Stimulated activated CD8-positive, alpha-beta memory T cell treated with anti-CD3 and anti-CD28 coated beads, Interleukin-7, amount 100 ng/mL, for 1 hour (primary cell): Measurements from ENCODE around the gene RBM20.

ENCODE experiments used
- DNase-seq, 2 donors: peaks; one replicate each; pipeline ENCODE4 v3.0.0-alpha.2; 2020; ENCODE audit warnings: low read depth in 2 of 2

Gene RBM20

DNA sequence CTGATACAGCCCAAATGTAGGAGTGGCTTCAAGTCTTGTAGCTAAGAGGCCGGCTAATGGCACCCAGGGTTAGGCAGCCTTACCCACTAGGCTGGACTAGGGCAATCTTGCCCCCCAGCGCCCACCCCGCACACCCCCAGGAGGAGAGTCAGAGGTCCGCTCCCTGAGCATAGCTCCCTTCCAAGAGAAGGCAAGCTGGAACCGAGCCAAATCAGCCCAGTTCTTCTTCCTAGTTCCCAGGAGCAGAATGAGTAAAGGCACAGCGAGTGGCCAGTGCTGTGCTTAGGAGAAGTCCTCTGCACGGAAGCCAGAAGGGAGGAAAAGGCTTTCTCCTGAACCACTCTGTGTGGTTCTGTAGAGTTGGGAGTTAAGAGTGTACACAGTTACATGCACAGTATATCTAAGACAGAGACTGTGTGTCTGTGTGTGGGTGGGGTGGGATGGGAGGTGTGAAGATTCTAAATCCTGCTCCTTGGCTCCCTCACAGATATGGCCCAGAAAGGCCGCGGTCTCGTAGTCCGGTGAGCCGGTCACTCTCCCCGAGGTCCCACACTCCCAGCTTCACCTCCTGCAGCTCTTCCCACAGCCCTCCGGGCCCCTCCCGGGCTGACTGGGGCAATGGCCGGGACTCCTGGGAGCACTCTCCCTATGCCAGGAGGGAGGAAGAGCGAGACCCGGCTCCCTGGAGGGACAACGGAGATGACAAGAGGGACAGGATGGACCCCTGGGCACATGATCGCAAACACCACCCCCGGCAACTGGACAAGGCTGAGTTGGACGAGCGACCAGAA, 167.8 kb downstream of the RBM20 start:
- DNase-seq, result no peak

DNA sequence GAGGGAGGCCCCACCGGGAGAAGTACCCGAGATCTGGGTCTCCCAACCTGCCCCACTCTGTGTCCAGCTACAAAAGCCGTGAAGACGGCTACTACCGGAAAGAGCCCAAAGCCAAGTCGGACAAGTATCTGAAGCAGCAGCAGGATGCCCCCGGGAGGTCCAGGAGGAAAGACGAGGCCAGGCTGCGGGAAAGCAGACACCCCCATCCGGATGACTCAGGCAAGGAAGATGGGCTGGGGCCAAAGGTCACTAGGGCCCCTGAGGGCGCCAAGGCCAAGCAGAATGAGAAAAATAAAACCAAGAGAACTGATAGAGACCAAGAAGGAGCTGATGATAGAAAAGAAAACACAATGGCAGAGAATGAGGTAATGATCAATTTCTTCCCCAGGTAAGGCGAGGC, 168.4 kb downstream of the RBM20 start:
- DNase-seq, result no peak

DNA sequence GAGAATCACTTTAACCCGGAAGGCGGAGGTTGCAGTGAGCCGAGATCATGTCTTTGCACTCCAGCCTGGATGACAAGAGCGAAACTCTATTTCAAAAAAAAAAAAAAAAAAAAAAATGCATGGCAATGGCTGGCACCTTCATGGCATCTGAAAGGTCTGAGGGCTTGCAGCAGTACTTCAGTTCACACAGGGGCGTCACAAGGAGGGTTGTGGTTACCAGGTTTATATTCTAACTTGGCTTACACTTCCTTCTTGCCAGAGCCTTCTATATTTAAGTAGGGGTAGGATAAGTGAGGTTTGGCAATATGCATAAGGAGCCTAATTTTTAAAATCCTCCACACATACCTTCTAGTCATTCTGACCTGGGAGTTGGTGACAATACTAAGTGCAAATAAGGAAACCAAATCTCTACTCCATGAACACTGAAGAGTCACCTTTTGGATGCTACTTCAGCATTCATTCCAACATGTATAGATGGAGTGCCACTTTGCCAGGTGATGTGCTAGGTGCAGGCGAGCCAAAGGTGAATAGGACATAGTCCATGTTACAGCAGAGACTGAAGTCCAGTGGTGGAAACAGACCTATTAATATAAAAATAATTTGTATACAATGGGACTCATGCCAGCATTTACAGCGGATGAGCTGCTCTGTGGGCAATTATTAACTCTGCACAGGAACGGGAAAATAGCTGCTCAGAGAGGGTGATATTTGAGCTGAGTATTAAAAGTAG, 169.8 kb downstream of the RBM20 start:
- DNase-seq, result no peak

DNA sequence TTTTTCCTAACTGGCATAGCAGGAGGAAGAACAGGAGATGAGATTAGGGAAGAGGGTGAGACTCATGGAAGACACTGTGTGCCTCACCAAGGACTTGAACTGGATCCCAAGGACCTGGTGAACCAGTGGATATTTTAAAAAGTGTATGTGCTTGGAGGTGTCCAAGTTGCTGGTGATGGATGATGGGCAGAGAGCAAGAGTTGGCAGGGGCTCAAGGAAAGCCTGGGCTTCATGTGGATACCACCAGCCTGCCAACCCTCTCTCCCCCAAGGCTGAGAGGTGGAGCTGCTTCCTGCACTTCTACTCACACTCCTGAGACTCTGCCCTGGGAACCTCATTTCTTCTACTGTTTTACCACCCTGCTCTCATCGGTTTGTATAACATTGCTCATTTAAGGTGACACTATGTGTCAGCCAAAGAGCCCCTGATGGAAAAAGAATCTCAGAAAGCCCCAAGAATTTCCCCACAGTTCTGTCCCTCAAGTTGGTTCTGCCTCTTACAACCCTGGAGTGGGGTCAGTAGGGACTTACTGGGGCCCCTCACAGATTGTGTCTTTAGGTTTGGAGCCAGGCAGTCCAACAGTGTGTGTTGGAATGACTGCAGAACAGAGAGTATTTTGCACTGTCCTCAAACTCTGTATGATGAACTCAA, 171.3 kb downstream of the RBM20 start:
- no peak for DNase-seq

DNA sequence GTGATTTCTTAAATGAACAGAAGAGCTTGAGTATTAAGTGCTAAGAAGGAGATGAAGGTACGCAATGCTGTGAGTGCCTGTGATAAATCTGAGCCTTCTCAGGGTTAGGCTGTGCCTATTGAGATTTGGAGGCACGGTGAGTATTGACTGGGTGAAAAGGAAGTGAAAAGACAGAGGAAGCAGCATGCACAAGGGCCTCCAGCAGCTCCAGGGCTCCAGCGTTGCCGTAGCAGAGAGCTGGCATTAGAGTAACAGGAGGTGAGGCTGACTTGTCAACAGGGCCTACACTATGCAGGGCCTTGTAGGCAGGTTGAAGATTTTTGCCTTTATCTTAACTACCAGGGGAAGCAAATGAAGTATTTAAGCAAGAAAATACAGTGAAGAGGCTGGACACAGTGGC, 173.5 kb downstream of the RBM20 start:
- no peak for DNase-seq

DNA sequence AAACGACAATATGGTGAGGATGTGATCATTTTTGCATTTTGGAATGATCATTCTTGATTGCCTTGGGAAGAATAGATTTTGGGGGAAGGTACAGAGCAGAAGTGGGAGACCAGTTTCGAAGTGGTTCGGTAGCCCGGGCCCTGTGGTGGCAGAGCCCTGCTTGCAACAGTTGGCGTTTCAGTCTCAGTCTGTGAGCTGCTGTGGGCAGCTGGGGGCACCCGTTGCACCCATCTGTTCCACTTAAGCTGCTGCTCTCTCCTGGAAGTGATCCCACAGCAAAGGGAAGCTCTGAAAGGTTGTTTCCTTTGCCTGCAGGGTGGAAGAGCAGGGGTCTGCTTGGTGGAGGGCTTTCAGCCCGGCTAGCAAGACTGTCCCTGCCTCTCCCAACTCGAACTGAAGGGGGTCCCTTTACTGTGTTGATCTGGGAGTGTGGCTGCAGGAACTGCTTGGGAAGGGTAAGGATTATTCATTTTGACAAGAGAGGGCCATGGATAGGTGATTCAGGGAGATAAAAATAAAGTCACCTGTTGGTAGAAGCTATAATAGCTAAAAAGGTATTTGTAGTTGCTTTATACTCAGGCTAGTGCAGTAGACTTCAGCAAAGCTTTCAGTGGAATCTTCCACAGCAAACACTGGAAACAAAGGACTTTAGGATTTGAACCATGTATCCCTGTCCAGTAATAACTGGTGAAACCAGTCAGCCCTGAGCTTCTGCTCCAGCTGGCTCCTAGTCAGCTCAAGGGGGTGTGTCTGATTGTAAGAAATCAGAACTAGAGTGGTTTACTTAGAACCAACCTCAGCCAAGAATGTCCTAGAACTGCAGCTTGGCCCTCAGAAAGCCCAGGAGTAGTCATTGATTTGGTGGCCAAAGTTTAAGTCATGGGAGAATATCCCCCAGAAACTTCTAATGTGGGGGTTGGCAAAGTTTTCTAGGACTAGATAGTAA, 174.4 kb downstream of the RBM20 start:
- no peak for DNase-seq

DNA sequence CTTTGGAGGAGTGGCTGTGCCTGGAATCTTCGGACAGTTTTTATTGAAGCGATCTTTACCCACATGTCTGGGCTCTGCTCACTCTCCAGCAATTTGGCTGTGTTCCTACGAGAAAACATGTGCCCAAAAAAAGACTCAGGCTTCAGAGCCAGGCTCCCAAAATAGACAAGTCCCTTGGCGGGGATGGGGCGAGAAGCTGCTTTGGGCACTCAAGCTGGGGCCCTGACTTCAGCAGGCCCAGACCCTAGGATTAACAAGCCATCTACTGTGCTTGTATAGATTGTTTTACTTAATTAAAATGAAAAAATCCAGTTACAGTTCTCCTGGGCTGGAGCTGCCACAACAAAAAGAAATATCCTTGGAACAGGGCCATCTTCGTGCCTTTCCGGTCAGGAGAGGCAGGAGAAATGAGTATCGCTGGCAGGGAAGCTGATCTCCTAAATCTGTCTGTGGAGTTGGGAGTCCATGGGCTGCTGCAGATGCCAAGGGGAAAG, 176.2 kb downstream of the RBM20 start:
- no peak for DNase-seq

DNA sequence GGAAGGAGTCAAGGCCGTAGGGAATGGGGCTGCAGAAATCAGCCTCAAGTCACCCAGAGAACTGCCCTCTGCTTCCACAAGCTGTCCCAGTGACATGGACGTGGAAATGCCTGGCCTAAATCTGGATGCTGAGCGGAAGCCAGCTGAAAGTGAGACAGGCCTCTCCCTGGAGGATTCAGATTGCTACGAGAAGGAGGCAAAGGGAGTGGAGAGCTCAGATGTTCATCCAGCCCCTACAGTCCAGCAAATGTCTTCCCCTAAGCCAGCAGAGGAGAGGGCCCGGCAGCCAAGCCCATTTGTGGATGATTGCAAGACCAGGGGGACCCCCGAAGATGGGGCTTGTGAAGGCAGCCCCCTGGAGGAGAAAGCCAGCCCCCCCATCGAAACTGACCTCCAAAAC, 177.4 kb downstream of the RBM20 start:
- DNase-seq, result no peak

DNA sequence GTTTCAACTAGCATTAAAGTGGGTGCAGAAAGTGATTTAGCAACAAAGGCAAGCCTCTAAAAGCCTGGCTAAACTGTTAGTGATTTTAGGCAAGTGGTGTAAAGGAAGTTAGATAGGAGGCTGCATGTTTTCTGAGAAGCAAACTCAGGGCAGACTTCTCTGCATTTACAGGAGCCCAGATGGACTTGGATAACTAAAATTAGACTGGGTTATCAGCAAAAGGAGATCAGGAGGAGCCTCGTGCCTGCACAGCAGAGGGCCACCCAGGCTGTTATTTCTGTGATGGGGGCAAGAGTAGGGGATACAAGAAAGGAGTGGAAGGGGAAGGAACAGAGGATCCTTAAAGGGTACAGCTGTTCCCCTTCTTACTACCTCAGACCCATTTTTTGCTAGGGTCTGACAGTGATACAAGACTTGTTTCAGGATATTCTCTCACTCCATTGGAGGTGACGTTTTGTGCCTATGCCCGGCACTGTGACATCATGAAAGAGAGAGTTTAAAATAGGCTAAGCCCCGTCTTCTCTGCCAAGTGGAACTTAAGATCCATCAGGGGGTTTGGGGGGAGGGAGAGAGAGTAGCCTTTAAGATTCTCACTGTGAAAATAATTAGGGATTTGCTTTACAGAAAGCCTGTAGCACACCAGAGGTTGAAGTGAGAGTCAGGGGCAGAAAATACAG, 178.0 kb downstream of the RBM20 start:
- no peak for DNase-seq

DNA sequence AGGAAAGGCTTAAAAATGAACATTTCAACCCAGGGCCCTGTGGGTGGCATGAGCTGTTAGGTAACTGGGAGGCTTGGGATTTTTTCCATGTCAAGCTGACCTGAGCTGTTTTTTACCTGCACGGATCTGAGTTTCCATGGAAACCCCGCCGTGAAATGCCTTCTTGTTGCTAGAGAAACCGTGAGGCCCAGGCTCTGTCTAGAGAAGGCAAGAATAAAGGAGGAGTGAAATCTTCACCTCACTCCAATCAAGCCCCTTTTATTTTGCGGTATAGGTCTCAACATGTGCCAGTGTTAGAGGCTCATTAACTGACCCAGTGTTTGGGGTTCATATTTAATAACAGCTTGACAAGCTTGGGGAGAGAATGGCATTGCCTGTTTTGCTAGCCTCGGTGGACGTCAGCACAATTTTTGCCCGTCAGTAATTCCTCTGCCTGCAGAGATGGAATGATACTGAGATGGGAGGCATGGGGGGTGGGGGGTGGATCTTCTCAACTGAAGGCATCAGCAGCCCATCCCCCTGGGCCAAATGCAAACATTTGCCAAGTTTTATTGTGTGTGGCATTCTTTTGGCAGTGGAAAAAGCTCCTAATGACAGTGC, 178.7 kb downstream of the RBM20 start:
- DNase-seq, result no peak

DNA sequence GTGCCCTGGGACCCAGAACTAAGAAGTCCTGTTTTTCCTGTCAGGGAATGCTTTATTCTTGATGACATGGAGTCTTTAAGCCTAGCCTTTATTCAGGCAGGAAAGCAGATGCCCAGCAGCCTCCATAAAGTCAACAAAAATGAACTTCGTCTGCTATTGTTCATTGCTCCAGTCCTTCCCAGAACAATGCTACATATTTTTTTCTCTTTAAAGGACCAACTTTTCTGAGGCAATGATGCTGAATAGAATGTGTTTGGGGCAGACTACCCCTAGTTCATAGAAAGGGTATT, 180.0 kb downstream of the RBM20 start:
- DNase-seq, result no peak

DNA sequence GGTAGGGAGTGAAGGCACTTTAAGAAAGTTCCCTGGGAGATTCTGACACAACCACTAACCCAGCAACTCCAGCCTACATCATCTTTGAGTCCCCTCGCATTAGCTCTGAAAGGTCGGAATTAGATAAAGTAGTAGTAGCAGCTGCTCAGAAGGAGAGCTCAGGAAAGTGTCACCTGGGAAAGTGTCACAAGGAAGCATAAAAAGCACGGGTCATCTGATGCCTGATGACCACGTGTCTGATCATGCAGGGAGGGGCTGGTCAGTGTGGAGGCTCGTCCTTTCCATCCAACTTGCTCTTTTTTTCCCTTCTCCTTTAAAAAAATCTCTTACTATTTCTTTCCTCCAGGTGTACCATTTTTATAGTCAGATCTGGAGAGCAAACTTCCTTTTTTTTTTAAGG, 180.5 kb downstream of the RBM20 start:
- DNase-seq, result no peak

DNA sequence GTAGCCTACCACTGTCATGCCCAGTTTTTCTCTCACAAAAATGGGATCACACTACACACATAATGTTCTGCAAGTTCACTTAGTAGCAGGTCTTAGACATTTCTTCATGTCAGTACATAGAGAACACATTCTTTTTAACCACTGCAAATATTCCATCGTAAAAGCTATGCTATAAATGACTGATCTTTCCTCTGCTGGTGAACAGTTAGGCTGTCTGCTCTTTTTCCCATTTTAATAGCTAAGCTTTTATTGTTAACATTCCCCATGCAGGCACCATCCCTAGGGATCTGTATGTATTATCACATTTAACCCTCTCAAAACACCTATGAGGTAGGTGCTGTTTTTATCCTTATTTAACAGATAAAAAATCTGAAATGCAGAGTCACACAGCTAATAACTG, 181.4 kb downstream of the RBM20 start:
- no peak for DNase-seq

DNA sequence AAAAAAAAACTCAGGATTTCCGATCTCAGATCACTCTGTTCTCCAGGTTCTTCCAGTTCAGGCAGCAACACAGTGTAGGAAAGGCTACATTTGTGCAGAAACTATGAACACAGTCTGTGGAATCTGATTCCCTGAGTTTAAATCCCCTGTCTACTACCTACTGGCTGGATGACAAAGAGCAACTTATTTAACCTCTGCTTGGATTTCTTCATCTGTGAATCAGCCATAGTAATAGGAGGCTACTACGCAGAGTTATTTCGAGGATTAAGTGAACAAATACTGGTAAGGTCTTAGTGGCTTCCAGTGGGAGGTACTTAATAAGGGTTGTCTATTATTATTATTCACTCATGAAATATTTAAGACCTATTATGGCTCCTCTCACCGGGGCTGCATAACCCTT, 183.3 kb downstream of the RBM20 start:
- DNase-seq, result no peak

DNA sequence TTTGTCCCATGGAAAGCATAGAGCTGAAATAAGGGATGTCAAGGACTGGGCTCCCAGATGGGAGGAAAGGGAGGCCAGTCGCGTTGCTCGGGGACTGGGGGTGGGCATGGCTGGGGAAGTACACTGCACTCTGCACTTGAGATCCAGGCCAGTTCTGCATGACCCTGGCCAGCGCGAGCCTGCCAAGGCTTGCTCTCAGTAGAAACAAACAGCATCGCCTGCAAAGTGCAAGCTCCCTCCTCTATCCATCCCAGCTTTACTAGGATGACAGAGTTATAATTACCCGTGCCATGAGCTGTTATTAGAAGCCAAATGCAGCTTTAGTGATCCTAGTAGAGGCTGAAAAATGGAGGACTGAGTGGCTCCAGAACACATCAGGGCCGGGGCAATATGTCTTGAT, 183.7 kb downstream of the RBM20 start:
- no peak for DNase-seq

DNA sequence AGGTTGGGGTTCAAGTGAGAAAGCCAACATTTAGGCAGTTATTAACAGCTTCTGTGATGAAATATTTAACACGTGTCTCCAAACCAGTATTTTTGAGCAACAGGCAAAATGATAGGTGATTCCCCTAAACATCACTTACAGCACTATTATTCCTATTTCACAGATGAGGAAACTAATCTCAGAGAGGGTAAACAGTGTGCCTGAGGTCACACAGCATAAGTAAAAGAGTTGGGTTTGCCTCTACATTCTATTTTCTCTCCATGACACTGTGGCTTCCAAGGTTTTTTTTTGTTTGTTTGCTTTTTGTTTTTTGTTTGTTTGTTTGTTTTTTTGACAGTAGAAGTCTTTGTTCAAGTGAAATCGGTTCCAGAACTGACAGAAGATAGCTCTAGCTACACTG, 184.4 kb downstream of the RBM20 start:
- DNase-seq, result no peak

DNA sequence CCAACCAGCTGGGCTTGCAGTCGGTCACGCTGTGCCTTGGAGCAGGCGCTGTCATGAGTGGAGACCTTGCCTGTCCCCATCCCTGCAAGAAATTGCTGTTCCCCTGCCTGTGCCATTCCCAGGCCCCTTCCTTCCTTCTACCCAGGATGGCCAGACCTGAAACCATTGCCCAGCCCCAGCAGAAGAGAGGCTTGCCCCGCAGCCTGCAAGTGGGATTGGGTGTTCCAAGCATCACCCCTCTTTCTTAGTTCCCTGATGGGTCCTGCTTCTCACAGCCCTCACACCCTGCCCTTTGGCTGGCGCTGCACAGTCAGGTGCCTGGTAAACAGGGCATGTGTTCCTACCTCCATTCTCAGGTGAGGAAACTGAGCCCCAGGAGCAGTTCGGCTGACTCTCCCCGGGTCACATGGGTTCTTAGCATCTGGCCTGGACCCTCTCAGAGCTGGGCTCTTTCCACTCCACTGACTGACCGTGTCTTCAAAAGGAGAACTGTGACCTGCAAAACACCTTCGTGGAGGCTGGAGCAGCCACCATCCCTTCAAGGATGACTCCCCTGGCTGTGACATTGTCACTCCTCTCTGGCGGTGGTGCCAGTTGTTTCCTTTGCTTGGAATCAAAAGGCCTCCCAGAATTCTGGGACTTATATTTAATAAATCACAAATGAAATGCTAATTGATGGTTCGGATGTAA, 185.7 kb downstream of the RBM20 start:
- DNase-seq, result no peak

DNA sequence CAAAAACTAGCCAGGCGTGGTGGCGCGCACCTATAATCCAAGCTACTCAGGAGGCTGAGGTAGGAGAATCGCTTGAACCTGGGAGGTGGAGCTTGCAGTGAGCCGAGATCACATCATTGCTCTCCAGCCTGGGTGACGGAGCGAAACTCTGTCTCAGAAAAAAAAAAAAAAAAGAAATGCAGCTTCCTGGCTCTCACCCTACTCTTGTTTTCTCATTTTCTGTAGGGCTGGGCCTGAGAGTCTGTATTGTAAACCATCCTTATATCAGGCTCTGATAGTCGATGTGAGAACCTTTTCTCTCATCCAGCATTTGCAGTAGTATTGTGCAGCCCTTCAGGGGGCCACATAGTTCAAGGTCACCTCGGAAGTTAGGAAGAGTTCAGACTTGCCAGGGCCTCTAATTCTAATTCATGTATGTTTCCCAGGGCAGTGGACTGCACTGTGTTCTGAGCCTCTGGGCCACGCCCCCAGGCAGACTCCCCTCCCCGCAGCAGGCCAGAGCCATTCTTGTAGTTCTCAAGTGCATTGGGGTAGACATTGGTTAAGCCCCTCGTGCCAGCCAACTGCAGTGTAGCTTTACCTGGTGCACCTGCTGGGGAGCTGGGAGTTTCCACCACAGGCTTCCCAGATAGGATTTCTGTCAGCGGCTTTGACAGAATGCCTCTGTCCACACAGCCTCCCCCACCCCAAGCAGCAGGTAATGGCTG, 189.3 kb downstream of the RBM20 start:
- no peak for DNase-seq

DNA sequence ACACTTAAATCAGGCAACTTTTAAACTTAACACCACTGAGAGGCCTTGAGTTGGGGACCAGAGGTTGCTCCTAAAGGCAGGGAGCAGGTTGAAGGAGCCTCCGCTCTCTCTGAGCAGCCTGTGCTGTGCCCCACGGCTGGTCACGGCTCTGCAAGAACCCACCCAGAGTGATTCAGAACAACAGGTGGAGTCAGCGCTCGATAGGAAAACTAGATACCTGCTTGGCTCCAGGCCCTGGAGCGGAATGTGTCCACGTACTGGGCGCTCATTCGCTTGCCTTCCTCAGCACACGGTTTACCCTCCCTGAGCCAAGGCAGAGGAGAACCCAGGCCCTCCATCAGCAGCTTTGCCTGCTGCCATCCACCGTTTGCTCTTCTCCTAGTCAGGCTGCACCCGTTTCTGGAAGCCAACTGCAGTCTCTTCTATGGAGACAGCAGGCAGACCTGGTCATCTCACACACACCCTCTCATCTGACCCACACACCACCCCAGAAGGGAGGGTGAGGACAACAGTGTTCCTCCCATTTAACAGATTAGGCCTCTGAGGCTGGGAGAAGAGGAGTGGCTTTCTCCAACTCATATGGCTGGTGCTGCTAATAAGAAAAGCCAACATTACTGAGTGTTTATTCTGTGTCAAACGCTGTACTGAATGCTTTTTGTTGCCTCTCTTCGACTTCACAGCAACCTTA, 189.9 kb downstream of the RBM20 start:
- no peak for DNase-seq
